B cell (primary cell): Measurements from ENCODE around the gene NEK11.

Experiments used
- CTCF ChIP-seq: fragments of 200-600 bp; IDR thresholded peaks from one replicate; pipeline ENCODE4 v1.8.0; 2022; ENCODE audit warnings: antibody characterized with exemption, mild to moderate bottlenecking
- EZH2 ChIP-seq: IDR thresholded peaks from 2 replicates; pipeline ENCODE4 v1.6.1; 2012; ENCODE audit warnings: borderline replicate concordance, low read depth, mild to moderate bottlenecking, moderate library complexity, low read length; ENCODE audit not compliant: insufficient read depth, poor library complexity, severe bottlenecking

- TF ChIP-seq EZH2 (no peak), CTCF (no peak)
Measured at GRCh38 chr3:131387796-131388489, 361.3 kb downstream of the NEK11 start.
